ENCODE results near the gene SCO1. TPM values are rescaled to one million over a fixed set of nuclear protein-coding genes. Genes with fewer than 3 reads are reported as not detected.
A peak's percentile ranks its signal among the peaks of the same experiment; 100 is the strongest.

The SCO1 gene
- 28.1 and 29.9 TPM in 2 replicates for total RNA-seq (2012; rRNA removed)

GRCh38 chr17:10697092-10698081 lies at the start of gene SCO1, which contains the start of gene ADPRM:
Gene SCO1 (minus strand): TSS chr17:10697533. CDS start chr17:10697507, 26 bp downstream.
Gene ADPRM (plus strand): TSS chr17:10697594. CDS start chr17:10704927, 7,333 bp downstream.
- H3K9me3 ChIP-seq (replicated peaks; ENCODE audit: low read length), result no peaks in the 10 kb centered on the region
- no peaks in the 10 kb centered on the region for H3K27me3 ChIP-seq (ENCODE audit: control insufficient read depth, insufficient read depth, low read length)
- H3K36me3 ChIP-seq (ENCODE audit: insufficient read depth, low read length), result peaks cover 18% of the 10 kb centered on the region
- peaks cover 23% of the 10 kb centered on the region for H3K4me1 ChIP-seq (ENCODE audit: control insufficient read depth, insufficient read depth, low read length)
- H3K4me3 ChIP-seq (ENCODE audit: low read length), result peak within 1 kb of the TSS; percentile 91
- H3K4me2 ChIP-seq (ENCODE audit: low read length), result peak within 1 kb of the TSS; percentile 96
- H3K9ac ChIP-seq (ENCODE audit: low read depth, low read length), result peak within 1 kb of the TSS; percentile 95

DNA sequence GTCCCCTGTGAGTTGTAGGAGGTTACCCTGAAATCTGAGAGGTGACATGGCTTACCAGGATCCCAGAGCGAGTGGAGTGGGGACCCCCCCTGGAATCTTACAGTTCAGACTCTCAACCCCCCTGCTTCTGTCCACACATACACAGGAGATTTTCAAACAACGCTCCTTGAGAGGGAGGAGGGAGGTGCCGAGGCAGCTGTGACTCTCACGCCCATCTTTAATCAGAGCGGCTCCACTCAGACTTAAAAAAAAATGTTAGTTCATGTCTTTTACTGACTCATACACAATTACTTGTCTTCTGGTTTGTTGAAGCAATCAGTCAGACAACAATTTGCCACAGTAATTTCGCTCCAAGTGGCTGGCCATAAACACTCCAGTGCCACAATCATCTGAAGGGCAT lies 47.9 kb upstream of the SCO1 start:
- H3K9ac ChIP-seq (ENCODE audit: low read depth, low read length), result no peak overlapping the region
- peaks cover 15% of the 10 kb centered on the region for H3K27me3 ChIP-seq (ENCODE audit: control insufficient read depth, insufficient read depth, low read length)
- no peaks in the 10 kb centered on the region for H3K9me3 ChIP-seq (replicated peaks; ENCODE audit: low read length)
- no peak overlapping the region for H3K4me3 ChIP-seq (ENCODE audit: low read length)
- H3K4me2 ChIP-seq (ENCODE audit: low read length), result peak overlapping the region; percentile 1
- H3K36me3 ChIP-seq (ENCODE audit: insufficient read depth, low read length), result no peaks in the 10 kb centered on the region
- no peaks in the 10 kb centered on the region for H3K4me1 ChIP-seq (ENCODE audit: control insufficient read depth, insufficient read depth, low read length)

- peaks cover 15% of the 10 kb centered on the region for H3K27me3 ChIP-seq (ENCODE audit: control insufficient read depth, insufficient read depth, low read length)
- no peak overlapping the region for H3K4me2 ChIP-seq (ENCODE audit: low read length)
- H3K9me3 ChIP-seq (replicated peaks; ENCODE audit: low read length), result no peaks in the 10 kb centered on the region
- H3K4me3 ChIP-seq (ENCODE audit: low read length), result no peak overlapping the region
- no peaks in the 10 kb centered on the region for H3K4me1 ChIP-seq (ENCODE audit: control insufficient read depth, insufficient read depth, low read length)
- no peak overlapping the region for H3K9ac ChIP-seq (ENCODE audit: low read depth, low read length)
- no peaks in the 10 kb centered on the region for H3K36me3 ChIP-seq (ENCODE audit: insufficient read depth, low read length)
Observed at GRCh38 chr17:10744501-10745000, 47.2 kb upstream of the SCO1 start.

GRCh38 chr17:10743316-10744009 lies 46.1 kb upstream of the SCO1 start:
- Histone ChIP-seq H3K4me1 (ENCODE audit: control insufficient read depth, insufficient read depth, low read length) (no peaks in the 10 kb centered on the region), H3K4me3 (ENCODE audit: low read length) (no peak overlapping the region), H3K9me3 (replicated peaks; ENCODE audit: low read length) (no peaks in the 10 kb centered on the region), H3K27me3 (ENCODE audit: control insufficient read depth, insufficient read depth, low read length) (peaks cover 15% of the 10 kb centered on the region), H3K4me2 (ENCODE audit: low read length) (no peak overlapping the region), H3K9ac (ENCODE audit: low read depth, low read length) (no peak overlapping the region), H3K36me3 (ENCODE audit: insufficient read depth, low read length) (no peaks in the 10 kb centered on the region)

- Histone ChIP-seq H3K9ac (ENCODE audit: low read depth, low read length) (no peak overlapping the region), H3K9me3 (replicated peaks; ENCODE audit: low read length) (no peaks in the 10 kb centered on the region), H3K4me2 (ENCODE audit: low read length) (no peak overlapping the region), H3K4me3 (ENCODE audit: low read length) (no peak overlapping the region), H3K36me3 (ENCODE audit: insufficient read depth, low read length) (no peaks in the 10 kb centered on the region), H3K27me3 (ENCODE audit: control insufficient read depth, insufficient read depth, low read length) (peaks cover 17% of the 10 kb centered on the region), H3K4me1 (ENCODE audit: control insufficient read depth, insufficient read depth, low read length) (no peaks in the 10 kb centered on the region)
Observed at GRCh38 chr17:10742431-10742830, 45.1 kb upstream of the SCO1 start.

- Histone ChIP-seq H3K27me3 (ENCODE audit: control insufficient read depth, insufficient read depth, low read length) (peaks cover 17% of the 10 kb centered on the region), H3K36me3 (ENCODE audit: insufficient read depth, low read length) (no peaks in the 10 kb centered on the region), H3K4me1 (ENCODE audit: control insufficient read depth, insufficient read depth, low read length) (no peaks in the 10 kb centered on the region), H3K4me2 (ENCODE audit: low read length) (no peak overlapping the region), H3K9ac (ENCODE audit: low read depth, low read length) (no peak overlapping the region), H3K9me3 (replicated peaks; ENCODE audit: low read length) (no peaks in the 10 kb centered on the region), H3K4me3 (ENCODE audit: low read length) (no peak overlapping the region)
Observed at GRCh38 chr17:10741416-10742135, 44.2 kb upstream of the SCO1 start.

- Histone ChIP-seq H3K4me3 (ENCODE audit: low read length) (no peak overlapping the region), H3K4me1 (ENCODE audit: control insufficient read depth, insufficient read depth, low read length) (no peaks in the 10 kb centered on the region), H3K36me3 (ENCODE audit: insufficient read depth, low read length) (no peaks in the 10 kb centered on the region), H3K9ac (ENCODE audit: low read depth, low read length) (no peak overlapping the region), H3K27me3 (ENCODE audit: control insufficient read depth, insufficient read depth, low read length) (peaks cover 17% of the 10 kb centered on the region), H3K9me3 (replicated peaks; ENCODE audit: low read length) (no peaks in the 10 kb centered on the region), H3K4me2 (ENCODE audit: low read length) (no peak overlapping the region)
Observed at GRCh38 chr17:10739386-10739785, 42.1 kb upstream of the SCO1 start.

- peaks cover 17% of the 10 kb centered on the region for H3K27me3 ChIP-seq (ENCODE audit: control insufficient read depth, insufficient read depth, low read length)
- no peak overlapping the region for H3K4me2 ChIP-seq (ENCODE audit: low read length)
- no peaks in the 10 kb centered on the region for H3K9me3 ChIP-seq (replicated peaks; ENCODE audit: low read length)
- no peak overlapping the region for H3K4me3 ChIP-seq (ENCODE audit: low read length)
- no peak overlapping the region for H3K9ac ChIP-seq (ENCODE audit: low read depth, low read length)
- H3K36me3 ChIP-seq (ENCODE audit: insufficient read depth, low read length), result no peaks in the 10 kb centered on the region
- H3K4me1 ChIP-seq (ENCODE audit: control insufficient read depth, insufficient read depth, low read length), result no peaks in the 10 kb centered on the region
Observed at GRCh38 chr17:10738521-10739258, 41.4 kb upstream of the SCO1 start.

GRCh38 chr17:10737736-10738135 lies 40.4 kb upstream of the SCO1 start:
- Histone ChIP-seq H3K9me3 (replicated peaks; ENCODE audit: low read length) (no peaks in the 10 kb centered on the region), H3K4me1 (ENCODE audit: control insufficient read depth, insufficient read depth, low read length) (no peaks in the 10 kb centered on the region), H3K36me3 (ENCODE audit: insufficient read depth, low read length) (no peaks in the 10 kb centered on the region), H3K9ac (ENCODE audit: low read depth, low read length) (no peak overlapping the region), H3K27me3 (ENCODE audit: control insufficient read depth, insufficient read depth, low read length) (peaks cover 17% of the 10 kb centered on the region), H3K4me2 (ENCODE audit: low read length) (no peak overlapping the region), H3K4me3 (ENCODE audit: low read length) (no peak overlapping the region)

DNA sequence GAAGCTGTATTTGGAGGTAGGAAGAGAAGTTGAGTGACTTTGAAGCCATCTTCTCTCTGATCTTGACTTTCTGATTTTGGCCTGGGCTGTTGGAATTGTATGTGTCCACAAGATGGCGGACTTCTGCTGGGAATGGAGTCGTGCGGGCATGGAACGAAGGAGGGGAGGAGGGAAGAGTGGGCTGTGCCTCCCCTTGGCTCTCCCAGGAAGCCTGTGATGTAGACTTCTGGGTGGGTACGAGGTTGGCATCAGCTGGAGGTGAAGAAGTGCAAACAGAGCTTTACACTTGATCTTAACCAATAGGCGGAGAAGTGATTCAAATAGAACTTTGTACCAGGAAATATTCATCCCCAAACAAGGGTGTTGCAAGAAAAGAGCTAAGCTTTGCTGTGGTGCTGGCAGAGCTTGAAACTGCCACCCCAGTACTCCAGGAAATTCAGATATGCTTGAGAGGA lies 39.9 kb upstream of the SCO1 start:
- Histone ChIP-seq H3K4me1 (ENCODE audit: control insufficient read depth, insufficient read depth, low read length) (no peaks in the 10 kb centered on the region), H3K4me3 (ENCODE audit: low read length) (no peak overlapping the region), H3K9me3 (replicated peaks; ENCODE audit: low read length) (no peaks in the 10 kb centered on the region), H3K27me3 (ENCODE audit: control insufficient read depth, insufficient read depth, low read length) (peaks cover 17% of the 10 kb centered on the region), H3K4me2 (ENCODE audit: low read length) (no peak overlapping the region), H3K36me3 (ENCODE audit: insufficient read depth, low read length) (no peaks in the 10 kb centered on the region), H3K9ac (ENCODE audit: low read depth, low read length) (no peak overlapping the region)
